OCI-LY7 (cell line): ENCODE measurements around the gene GDF3.

Experiments used
- EZH2phosphoT487 ChIP-seq: fragments of 200-600 bp; sonication (generic); IDR thresholded peaks from 2 replicates; pipeline ENCODE4 v1.6.1; 2018; ENCODE audit warnings: low read depth, borderline replicate concordance, mild to moderate bottlenecking, mixed run types, antibody characterized with exemption, low read length, moderate library complexity, mixed read lengths
- TF ChIP-seq, protein P1 (sequence below): fragments of 200-600 bp; sonication (generic); conservative IDR thresholded peaks from 2 replicates; pipeline ENCODE4 v1.5.1; 2014; ENCODE audit warnings: mild to moderate bottlenecking, antibody characterized with exemption, low read length, moderate library complexity, mixed read lengths

DNA sequence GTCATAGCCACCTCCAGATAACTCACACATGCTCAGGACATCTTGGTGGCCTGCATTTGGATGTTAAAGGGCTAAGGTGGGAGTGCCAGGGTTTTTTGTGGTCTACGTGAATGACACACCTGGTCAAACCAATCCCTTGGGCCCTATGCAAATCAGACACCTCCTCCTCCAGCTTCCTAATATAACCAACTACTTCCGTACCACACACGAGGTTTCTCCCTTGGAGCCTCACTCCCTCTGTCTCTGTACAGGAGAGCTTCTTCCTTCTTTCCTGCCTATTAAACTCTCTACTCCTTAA lies 49.4 kb downstream of the GDF3 start:
- TF ChIP-seq, protein P1, sequence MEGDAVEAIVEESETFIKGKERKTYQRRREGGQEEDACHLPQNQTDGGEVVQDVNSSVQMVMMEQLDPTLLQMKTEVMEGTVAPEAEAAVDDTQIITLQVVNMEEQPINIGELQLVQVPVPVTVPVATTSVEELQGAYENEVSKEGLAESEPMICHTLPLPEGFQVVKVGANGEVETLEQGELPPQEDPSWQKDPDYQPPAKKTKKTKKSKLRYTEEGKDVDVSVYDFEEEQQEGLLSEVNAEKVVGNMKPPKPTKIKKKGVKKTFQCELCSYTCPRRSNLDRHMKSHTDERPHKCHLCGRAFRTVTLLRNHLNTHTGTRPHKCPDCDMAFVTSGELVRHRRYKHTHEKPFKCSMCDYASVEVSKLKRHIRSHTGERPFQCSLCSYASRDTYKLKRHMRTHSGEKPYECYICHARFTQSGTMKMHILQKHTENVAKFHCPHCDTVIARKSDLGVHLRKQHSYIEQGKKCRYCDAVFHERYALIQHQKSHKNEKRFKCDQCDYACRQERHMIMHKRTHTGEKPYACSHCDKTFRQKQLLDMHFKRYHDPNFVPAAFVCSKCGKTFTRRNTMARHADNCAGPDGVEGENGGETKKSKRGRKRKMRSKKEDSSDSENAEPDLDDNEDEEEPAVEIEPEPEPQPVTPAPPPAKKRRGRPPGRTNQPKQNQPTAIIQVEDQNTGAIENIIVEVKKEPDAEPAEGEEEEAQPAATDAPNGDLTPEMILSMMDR, result no peak
- TF ChIP-seq EZH2phosphoT487, result no peak
